Embryonic facial prominence (tissue), 1 donor: ENCODE measurements around the gene TMEM126A.

Source experiments
- DNase-seq: peaks from one replicate; pipeline ENCODE4 v3.0.0-alpha.2; 2016; ENCODE audit errors: extremely low spot score

Gene TMEM126A

GRCh38 chr11:85695546-85695945 is 47.8 kb downstream of the TMEM126A start:
- no peak for DNase-seq

GRCh38 chr11:85697747-85698146 is 50.0 kb downstream of the TMEM126A start:
- no peak for DNase-seq

GRCh38 chr11:85698195-85698594 is 50.4 kb downstream of the TMEM126A start:
- no peak for DNase-seq

- no peak for DNase-seq
Observed at GRCh38 chr11:85699957-85700741, 52.4 kb downstream of the TMEM126A start.

- no peak for DNase-seq
Observed at GRCh38 chr11:85704967-85705366, 57.2 kb downstream of the TMEM126A start.

GRCh38 chr11:85705800-85706199 is 58.0 kb downstream of the TMEM126A start:
- DNase-seq: no peak
